ENCODE measurements around the gene BMP8A.
"Not testable (repeated sequence)": the region's sequence is repeated elsewhere in the genome, so short reads cannot be mapped to it uniquely, and the experiment has no call there.

The BMP8A gene

GRCh38 chr1:39491146-39491921 lies at the start of gene BMP8A:
TSS of gene BMP8A (plus strand) at chr1:39491636. CDS start at chr1:39491992, 356 bp downstream.
- peak; percentile 64 for DNase-seq (ENCODE audit: low read depth)

- no peak for DNase-seq (ENCODE audit: low read depth)
Measured at GRCh38 chr1:39441797-39442196, 49.6 kb upstream of the BMP8A start.

GRCh38 chr1:39445573-39445972 lies 45.9 kb upstream of the BMP8A start:
- no peak for DNase-seq (ENCODE audit: low read depth)

- no peak for DNase-seq (ENCODE audit: low read depth)
Measured at GRCh38 chr1:39446986-39447567, 44.4 kb upstream of the BMP8A start.

GRCh38 chr1:39450041-39450440 lies 41.4 kb upstream of the BMP8A start:
- DNase-seq (ENCODE audit: low read depth), result not testable (repeated sequence)

- DNase-seq (ENCODE audit: low read depth), result no peak
Measured at GRCh38 chr1:39450956-39451606, 40.4 kb upstream of the BMP8A start.

GRCh38 chr1:39452081-39452480 lies 39.4 kb upstream of the BMP8A start:
- no peak for DNase-seq (ENCODE audit: low read depth)

GRCh38 chr1:39452540-39452939 lies 38.9 kb upstream of the BMP8A start:
- DNase-seq (ENCODE audit: low read depth), result no peak

- no peak for DNase-seq (ENCODE audit: low read depth)
Measured at GRCh38 chr1:39453603-39454002, 37.8 kb upstream of the BMP8A start.

GRCh38 chr1:39458991-39459390 lies 32.4 kb upstream of the BMP8A start:
- no peak for DNase-seq (ENCODE audit: low read depth)

GRCh38 chr1:39462074-39462473 lies 29.4 kb upstream of the BMP8A start:
- no peak for DNase-seq (ENCODE audit: low read depth)

- no peak for DNase-seq (ENCODE audit: low read depth)
Measured at GRCh38 chr1:39466413-39467107, 24.9 kb upstream of the BMP8A start.

GRCh38 chr1:39467108-39467720 lies 24.2 kb upstream of the BMP8A start:
- DNase-seq (ENCODE audit: low read depth), result not testable (repeated sequence)

GRCh38 chr1:39469150-39469549 lies 22.3 kb upstream of the BMP8A start:
- no peak for DNase-seq (ENCODE audit: low read depth)

- no peak for DNase-seq (ENCODE audit: low read depth)
Measured at GRCh38 chr1:39470040-39470439, 21.4 kb upstream of the BMP8A start.

- DNase-seq (ENCODE audit: low read depth), result no peak
Measured at GRCh38 chr1:39472826-39473225, 18.6 kb upstream of the BMP8A start.

GRCh38 chr1:39473324-39473723 lies 18.1 kb upstream of the BMP8A start:
- DNase-seq (ENCODE audit: low read depth), result no peak

GRCh38 chr1:39474810-39475209 lies 16.6 kb upstream of the BMP8A start:
- no peak for DNase-seq (ENCODE audit: low read depth)

- DNase-seq (ENCODE audit: low read depth), result not testable (repeated sequence)
Measured at GRCh38 chr1:39475551-39475950, 15.9 kb upstream of the BMP8A start.

GRCh38 chr1:39478126-39478915 lies 13.1 kb upstream of the BMP8A start:
- DNase-seq (ENCODE audit: low read depth), result no peak

GRCh38 chr1:39481289-39481688 lies 10.1 kb upstream of the BMP8A start:
- no peak for DNase-seq (ENCODE audit: low read depth)
